Coronary artery (tissue), 2 donors: ENCODE measurements around the gene SLC17A7.

Experiments used
- DNase-seq: peaks from one replicate; pipeline ENCODE4 v3.0.0-alpha.2; 2017; ENCODE audit warnings: low spot score
- H3K27ac ChIP-seq, 2 donors: fragments of 200-600 bp; sonication (generic); one replicate each; pipeline ENCODE4 v1.5.1; 2016 to 2019
- H3K4me3 ChIP-seq: fragments of 200-600 bp; sonication (generic); 2 replicates; pipeline ENCODE4 v1.5.1; 2016; ENCODE audit warnings: mild to moderate bottlenecking, moderate library complexity
- CTCF ChIP-seq: fragments of 200-600 bp; sonication (generic); IDR thresholded peaks from one replicate; pipeline ENCODE4 v1.5.1; 2019; ENCODE audit warnings: antibody characterized with exemption

SLC17A7 gene

GRCh38 chr19:49459388-49459787 is 18.1 kb upstream of the SLC17A7 start:
- DNase-seq = no peak
- TF ChIP-seq CTCF = no peak
- Histone ChIP-seq H3K4me3 (no peak overlapping the region), H3K27ac (no peak overlapping the region)

GRCh38 chr19:49458567-49458903 is 17.2 kb upstream of the SLC17A7 start:
- no peak for TF ChIP-seq CTCF
- Histone ChIP-seq H3K4me3 (no peak overlapping the region), H3K27ac (peak overlapping the region in 1 of 2 donors; percentile 78)
- DNase-seq = no peak

DNA sequence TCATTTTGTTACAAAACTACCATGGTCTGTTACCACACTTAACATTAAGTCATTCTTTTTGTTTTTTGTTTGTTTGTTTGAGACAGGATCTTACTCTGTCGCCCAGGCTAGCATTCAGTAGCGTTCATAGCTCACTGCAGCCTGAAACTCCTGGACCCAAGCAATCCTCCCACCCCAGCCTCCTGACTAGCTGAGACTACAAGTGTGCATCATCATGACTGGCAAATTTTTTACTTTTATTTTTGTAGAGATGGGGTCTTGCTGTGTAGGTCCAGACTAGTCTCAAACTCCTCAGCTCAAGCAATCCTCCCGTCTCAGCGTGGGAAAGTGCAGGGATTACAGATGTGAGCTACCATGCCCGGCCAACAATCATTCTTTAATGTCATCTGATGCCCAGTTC is 15.0 kb upstream of the SLC17A7 start:
- Histone ChIP-seq H3K4me3 (no peak overlapping the region), H3K27ac (peak overlapping the region; percentile 14 to 61)
- DNase-seq = no peak
- TF ChIP-seq CTCF = no peak

GRCh38 chr19:49455773-49456172 is 14.4 kb upstream of the SLC17A7 start:
- no peak for DNase-seq
- TF ChIP-seq CTCF = no peak
- peak overlapping the region in 1 of 2 donors; percentile 61 for H3K27ac ChIP-seq

GRCh38 chr19:49453757-49454240 is 12.5 kb upstream of the SLC17A7 start:
- H3K27ac ChIP-seq = peak overlapping the region; percentile 88 to 95
- no peak for TF ChIP-seq CTCF
- no peak for DNase-seq
- H3K4me3 ChIP-seq = peak overlapping the region; percentile 87

More at GRCh38 chr19:49455773-49456172, 14.4 kb upstream of the SLC17A7 start:
- H3K4me3 ChIP-seq = no peak overlapping the region

- no peak for TF ChIP-seq CTCF
- peak; percentile 98 for DNase-seq
- Histone ChIP-seq H3K4me3 (peak within 1 kb of the TSS; percentile 87), H3K27ac (peak within 1 kb of the TSS; percentile 88 to 95)
Measured at GRCh38 chr19:49453013-49453756, 11.9 kb upstream of the SLC17A7 start, which contains the start of gene ALDH16A1. TSS of gene ALDH16A1 (plus strand) at chr19:49453225. CDS start at chr19:49453332, 107 bp downstream.
